SH-SY5Y (cell line): Measurements from ENCODE around the gene POU6F1.

Source experiments
- GATA2 ChIP-seq: IDR thresholded peaks from 2 replicates; pipeline ENCODE4 v1.6.1; 2011; ENCODE audit warnings: mild to moderate bottlenecking, low read depth, low read length
- GATA3 ChIP-seq: IDR thresholded peaks from 2 replicates; pipeline ENCODE4 v1.6.1; 2011; ENCODE audit warnings: low read depth, mild to moderate bottlenecking, low read length, moderate library complexity

DNA sequence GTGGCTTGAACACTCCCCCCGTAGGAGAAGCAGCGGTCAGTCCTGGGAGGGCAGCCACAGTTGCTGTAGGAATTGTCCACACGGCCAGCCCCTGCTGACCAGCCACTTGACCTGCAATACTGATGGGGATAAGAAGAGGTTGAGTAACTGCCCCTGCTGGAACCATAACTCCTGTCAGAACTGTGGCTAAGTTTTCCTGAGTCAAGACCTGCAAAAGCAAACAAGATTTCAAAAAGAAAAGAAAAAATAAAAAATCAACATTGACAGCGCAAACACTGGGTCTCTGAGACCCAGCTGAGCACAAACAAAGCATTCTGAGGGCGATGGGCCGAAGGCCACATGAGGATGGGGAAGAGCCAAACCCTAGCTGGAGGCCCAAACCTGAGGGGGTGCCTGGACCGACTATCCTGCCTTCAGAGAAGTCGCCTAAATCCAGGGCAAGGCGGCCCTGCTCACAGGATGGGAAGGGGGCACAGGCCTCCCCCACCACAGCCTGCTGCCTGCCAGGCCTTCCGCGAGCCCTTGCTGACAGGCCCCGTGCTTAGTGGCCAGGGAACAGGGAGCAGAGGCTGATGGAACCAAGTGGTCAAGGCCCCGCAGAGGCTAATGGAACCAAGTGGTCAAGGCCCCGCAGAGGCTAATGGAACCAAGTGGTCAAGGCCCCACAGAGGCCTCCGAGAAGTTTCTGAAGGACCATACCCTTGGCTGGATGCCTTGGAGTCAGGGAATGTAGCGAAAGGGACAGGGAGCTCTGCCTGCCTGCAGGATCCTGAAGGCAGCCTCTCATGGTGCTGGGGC, 19.1 kb downstream of the POU6F1 start:
- no peak for TF ChIP-seq GATA2
- TF ChIP-seq GATA3, result no peak
